ENCODE results near the gene ZNF891. TPM values are rescaled to one million over a fixed set of nuclear protein-coding genes. Genes with fewer than 3 reads are reported as not detected.

ZNF891 gene
- total RNA-seq, 3 donors from 2014 or later (not counting 1 experiment from before 2014, with no cell fraction given): 1.9 to 3.1 (median 2.3) TPM

DNA sequence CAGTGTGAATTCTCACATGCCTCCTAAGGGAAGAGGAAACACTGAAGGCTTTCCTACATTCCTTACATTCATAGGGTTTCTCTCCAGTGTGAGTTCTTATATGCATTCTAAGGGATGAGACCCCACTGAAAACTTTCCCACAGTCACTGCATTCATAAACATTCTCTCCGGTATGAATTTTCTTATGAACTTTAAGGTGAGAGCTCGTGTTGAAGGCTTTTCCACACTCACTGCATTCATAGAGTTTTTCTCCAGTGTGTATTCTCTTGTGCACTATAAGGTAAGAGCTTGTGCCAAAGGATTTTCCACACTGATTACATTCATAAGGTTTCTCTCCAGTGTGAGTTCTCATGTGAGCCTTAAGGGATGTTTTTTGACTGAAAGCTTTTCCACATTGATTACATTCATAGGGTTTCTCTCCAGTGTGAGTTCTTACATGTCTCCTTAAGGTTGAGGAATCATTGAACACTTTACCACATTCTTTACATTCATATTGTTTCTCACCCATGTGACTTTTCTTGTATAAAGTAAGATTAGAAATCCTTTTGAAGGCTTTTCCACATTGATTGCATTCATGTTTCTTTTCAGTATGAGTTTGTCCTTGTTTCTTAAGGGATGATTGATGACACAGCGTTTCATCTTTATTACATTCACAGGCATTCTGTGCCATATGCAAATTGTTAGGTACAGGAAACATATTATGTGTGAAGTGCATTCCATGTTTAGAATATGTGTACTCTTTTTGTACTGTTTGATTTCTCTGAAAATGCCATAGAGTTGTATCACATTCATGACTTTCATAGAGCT, 9.5 kb downstream of the ZNF891 start:
- Histone ChIP-seq H3K9me3 (ENCODE audit: control insufficient read depth, insufficient read depth, low read length) (peaks cover 58% of the 10 kb centered on the region), H3K4me1 (ENCODE audit: control insufficient read depth, insufficient read depth, low read length) (no peaks in the 10 kb centered on the region), H3K4me3 (ENCODE audit: low read length) (no peak overlapping the region), H3K27ac (ENCODE audit: low read length) (no peak overlapping the region), H3K36me3 (ENCODE audit: control insufficient read depth, insufficient read depth, low read length) (peaks cover 8% of the 10 kb centered on the region), H3K27me3 (ENCODE audit: control insufficient read depth, insufficient read depth, low read length) (no peaks in the 10 kb centered on the region)
- Mint-ChIP-seq H3K4me1 (no peaks in the 10 kb centered on the region), H3K9me3 (peaks cover 24 to 40% of the 10 kb centered on the region in 2 donors), H3K27me3 (ENCODE audit: low read depth in 2 of 2) (no peaks in the 10 kb centered on the region), H3K36me3 (peaks cover 71% of the 10 kb centered on the region), H3K4me3 (no peak overlapping the region), H3K27ac (no peak overlapping the region)
- TF ChIP-seq, protein P1, sequence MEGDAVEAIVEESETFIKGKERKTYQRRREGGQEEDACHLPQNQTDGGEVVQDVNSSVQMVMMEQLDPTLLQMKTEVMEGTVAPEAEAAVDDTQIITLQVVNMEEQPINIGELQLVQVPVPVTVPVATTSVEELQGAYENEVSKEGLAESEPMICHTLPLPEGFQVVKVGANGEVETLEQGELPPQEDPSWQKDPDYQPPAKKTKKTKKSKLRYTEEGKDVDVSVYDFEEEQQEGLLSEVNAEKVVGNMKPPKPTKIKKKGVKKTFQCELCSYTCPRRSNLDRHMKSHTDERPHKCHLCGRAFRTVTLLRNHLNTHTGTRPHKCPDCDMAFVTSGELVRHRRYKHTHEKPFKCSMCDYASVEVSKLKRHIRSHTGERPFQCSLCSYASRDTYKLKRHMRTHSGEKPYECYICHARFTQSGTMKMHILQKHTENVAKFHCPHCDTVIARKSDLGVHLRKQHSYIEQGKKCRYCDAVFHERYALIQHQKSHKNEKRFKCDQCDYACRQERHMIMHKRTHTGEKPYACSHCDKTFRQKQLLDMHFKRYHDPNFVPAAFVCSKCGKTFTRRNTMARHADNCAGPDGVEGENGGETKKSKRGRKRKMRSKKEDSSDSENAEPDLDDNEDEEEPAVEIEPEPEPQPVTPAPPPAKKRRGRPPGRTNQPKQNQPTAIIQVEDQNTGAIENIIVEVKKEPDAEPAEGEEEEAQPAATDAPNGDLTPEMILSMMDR (IDR thresholded peaks at IDR 0.05): no peak
- intact Hi-C loops (cut with micrococcal nuclease): no loop called here
- 100% methylated on average over 2 of the region's 3 CpGs for WGBS (ENCODE audit: insufficient coverage)
- DNase-seq (no peak), ATAC-seq (no peak)

DNA sequence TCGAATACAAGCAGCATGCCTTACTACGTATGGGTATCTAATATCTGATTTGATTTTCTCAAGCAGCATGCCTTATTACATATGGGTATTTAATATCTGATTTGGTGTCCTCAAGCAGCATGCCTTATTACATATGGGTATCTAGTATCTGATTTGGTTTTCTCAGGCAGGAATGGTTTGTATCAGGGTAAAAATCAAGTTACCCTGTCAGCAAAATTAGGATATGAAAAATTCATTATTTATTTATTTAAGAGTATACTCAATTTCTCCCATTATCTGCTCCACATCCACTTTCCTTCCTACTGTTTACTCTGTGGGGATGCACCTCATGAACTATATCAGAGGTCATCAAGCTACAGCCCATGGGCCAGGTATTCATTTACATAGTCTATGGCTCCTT, 21.9 kb downstream of the ZNF891 start:
- Histone ChIP-seq H3K36me3 (ENCODE audit: control insufficient read depth, insufficient read depth, low read length) (peaks cover 25% of the 10 kb centered on the region), H3K4me3 (ENCODE audit: low read length) (no peak overlapping the region), H3K27me3 (ENCODE audit: control insufficient read depth, insufficient read depth, low read length) (no peaks in the 10 kb centered on the region), H3K4me1 (ENCODE audit: control insufficient read depth, insufficient read depth, low read length) (no peaks in the 10 kb centered on the region), H3K27ac (ENCODE audit: low read length) (no peak overlapping the region), H3K9me3 (ENCODE audit: control insufficient read depth, insufficient read depth, low read length) (peaks cover 66% of the 10 kb centered on the region)
- Mint-ChIP-seq H3K27ac (no peak overlapping the region), H3K4me3 (no peak overlapping the region), H3K4me1 (no peaks in the 10 kb centered on the region), H3K27me3 (ENCODE audit: low read depth in 2 of 2) (no peaks in the 10 kb centered on the region), H3K9me3 (peaks cover 12 to 24% of the 10 kb centered on the region in 2 donors), H3K36me3 (peaks cover 73% of the 10 kb centered on the region)
- intact Hi-C loops (cut with micrococcal nuclease): no loop called here
- no peak for ATAC-seq
- 100% methylated on average over 2 of the region's 2 CpGs for WGBS (ENCODE audit: insufficient coverage)
- TF ChIP-seq, protein P1 (IDR thresholded peaks at IDR 0.05): no peak
- DNase-seq: no peak

DNA sequence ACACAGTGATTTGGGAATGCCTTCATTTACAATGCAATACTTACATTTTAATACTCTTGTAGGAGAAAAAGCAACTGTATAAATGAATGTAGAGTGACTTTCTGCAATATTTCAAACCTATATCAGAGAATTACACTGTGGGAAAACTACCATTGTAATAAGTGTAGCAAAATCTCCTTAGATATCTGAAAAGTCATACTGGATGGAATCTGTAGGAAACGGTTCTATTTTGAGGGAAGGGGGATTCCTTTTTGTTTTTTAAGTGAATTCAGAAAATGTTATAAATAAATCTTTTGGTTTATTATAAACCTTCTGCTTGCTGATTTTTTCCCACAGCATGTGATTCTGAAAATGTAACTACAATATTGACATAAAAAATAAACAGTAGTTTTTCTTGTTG, 23.0 kb downstream of the ZNF891 start:
- Mint-ChIP-seq H3K4me1 (no peaks in the 10 kb centered on the region), H3K9me3 (peaks cover 14 to 28% of the 10 kb centered on the region in 2 donors), H3K27ac (no peak overlapping the region), H3K27me3 (ENCODE audit: low read depth in 2 of 2) (no peaks in the 10 kb centered on the region), H3K36me3 (peaks cover 80% of the 10 kb centered on the region), H3K4me3 (no peak overlapping the region)
- no peaks in the 10 kb centered on the region for H3K4me1 ChIP-seq (ENCODE audit: control insufficient read depth, insufficient read depth, low read length)
- H3K4me3 ChIP-seq (ENCODE audit: low read length): no peak overlapping the region
- intact Hi-C loops (cut with micrococcal nuclease): no loop called here
- WGBS (ENCODE audit: insufficient coverage): no CpG with 5 or more reads among the region's 1 CpG
- H3K27ac ChIP-seq (ENCODE audit: low read length): no peak overlapping the region
- no peaks in the 10 kb centered on the region for H3K27me3 ChIP-seq (ENCODE audit: control insufficient read depth, insufficient read depth, low read length)
- H3K9me3 ChIP-seq (ENCODE audit: control insufficient read depth, insufficient read depth, low read length): peaks cover 66% of the 10 kb centered on the region
- ATAC-seq (no peak), DNase-seq (no peak)
- peaks cover 34% of the 10 kb centered on the region for H3K36me3 ChIP-seq (ENCODE audit: control insufficient read depth, insufficient read depth, low read length)
- TF ChIP-seq, protein P1 (IDR thresholded peaks at IDR 0.05): no peak
